Peyer's patch (tissue), 4 donors: Measurements from ENCODE around the gene TCAF1.

ENCODE experiments used
- CTCF ChIP-seq, 6 experiments: fragments of 450-650 bp in 4 of 6; fragments of 200-600 bp in 2 of 6; sonication (generic) in 1 of 6; IDR thresholded peaks; one replicate each; pipeline ENCODE4 v1.5.1; 2017 to 2019; ENCODE audit warnings: antibody characterized with exemption in 6 of 6, mild to moderate bottlenecking in 3 of 6, moderate library complexity in 1 of 6
- POLR2A ChIP-seq, 2 donors: fragments of 450-650 bp; IDR thresholded peaks; one replicate each; pipeline ENCODE4 v1.5.1; 2017; ENCODE audit warnings: antibody characterized with exemption in 2 of 2, mild to moderate bottlenecking in 2 of 2, moderate library complexity in 2 of 2

DNA sequence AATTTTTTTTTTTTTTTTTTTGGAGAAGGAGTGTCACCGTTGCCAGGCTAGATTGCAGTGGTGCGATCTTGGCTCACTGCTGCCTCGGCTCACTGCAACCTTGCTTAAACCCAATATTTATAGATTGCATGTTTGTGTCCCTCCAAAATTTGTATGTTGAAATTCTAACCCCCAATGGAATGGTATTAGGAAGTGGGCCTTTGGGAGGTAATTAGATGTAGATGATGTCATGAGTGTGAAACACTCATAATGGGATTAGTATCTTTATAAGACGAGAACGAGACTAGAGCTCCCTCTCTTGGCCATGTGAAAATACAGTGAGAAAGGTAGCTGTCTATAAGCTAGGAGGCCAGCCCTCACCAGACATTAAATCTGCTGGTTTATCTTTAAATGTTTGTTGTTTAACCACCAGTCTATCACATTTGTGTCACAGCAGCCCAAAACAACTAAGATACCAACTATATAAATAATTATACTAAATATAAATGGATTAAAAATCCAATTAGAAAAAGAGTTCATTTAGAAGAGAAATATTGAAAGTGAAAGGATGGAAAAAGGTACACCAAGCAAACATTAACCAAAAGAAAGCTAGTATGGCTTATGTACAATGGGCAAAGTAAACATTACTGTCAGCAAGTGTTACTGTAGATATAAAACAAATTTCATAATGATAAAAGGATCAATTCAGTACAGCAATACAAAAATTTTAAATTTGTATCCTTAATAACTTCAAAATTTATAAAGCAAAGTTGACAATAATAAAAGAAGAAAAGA lies 9.3 kb downstream of the TCAF1 start:
- TF ChIP-seq CTCF (IDR thresholded peaks at IDR 0.05): peak in 4 of 6 experiments; percentile 24 to 42 (median 40)
- no peak for TF ChIP-seq POLR2A (IDR thresholded peaks at IDR 0.05)
